HG03066 (cell line): Measurements from ENCODE around the gene MAP3K14.
A peak's percentile ranks its signal among the peaks of the same experiment; 100 is the strongest.
"Not testable (repeated sequence)": the region's sequence is repeated elsewhere in the genome, so short reads cannot be mapped to it uniquely, and the experiment has no call there.

Source experiments
- ATAC-seq: cut with Tn5 transposase; IDR thresholded peaks from one replicate; pipeline ENCODE4 v1.9.1; 2021; ENCODE audit warnings: low read depth; ENCODE audit not compliant: unreplicated experiment

Gene MAP3K14

DNA sequence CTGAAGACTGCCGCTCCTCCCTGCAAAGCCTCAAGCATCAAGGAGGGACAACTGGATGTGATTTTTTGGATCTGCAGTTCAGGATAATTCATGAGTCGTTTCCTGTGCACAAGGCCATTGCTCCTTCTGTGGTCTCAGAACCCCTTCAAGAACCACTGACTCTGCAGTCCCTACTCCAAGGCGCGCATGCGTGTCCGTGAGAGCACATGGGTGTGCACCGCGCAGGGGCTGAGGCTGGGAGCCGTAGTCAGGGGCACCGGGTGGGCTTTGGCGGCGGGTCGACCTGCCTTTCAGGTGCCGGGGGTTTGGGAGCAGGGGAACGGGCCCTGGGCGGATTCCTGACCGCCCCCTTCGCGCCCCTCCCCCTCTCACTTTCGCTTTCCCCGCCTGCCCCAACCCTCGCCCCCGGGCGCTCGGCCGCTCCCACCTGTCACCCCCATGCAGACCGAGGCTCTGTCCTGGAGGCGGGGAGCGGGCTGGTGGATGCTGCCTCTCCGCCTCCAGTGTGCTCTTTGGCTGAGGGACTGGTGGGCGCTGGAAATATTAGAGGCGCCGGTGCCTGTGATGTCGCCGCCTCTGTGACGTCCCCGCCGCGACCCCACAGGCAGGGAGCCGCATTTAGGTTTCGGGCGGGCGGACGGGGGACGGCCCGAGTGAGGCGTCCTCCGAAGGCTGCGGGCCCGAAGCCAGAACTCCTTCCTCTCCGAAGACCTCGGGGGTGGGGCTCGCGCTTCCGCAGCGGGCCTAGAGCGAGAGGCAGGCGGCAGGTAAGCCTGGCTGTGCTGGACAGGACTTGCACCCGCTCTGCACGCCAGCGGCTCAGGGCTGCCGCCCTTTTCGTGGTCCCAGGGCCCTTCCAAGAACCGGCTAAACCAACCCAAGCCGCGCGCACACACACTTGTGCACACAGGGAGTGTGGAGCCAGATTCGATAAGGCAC lies 55.0 kb downstream of the MAP3K14 start, which contains the start of gene SPATA32:
Gene SPATA32 (minus strand): TSS at position 518 of the 939 bp plus-strand sequence. CDS start 78 bp downstream, at position 440.
- no peak for ATAC-seq

DNA sequence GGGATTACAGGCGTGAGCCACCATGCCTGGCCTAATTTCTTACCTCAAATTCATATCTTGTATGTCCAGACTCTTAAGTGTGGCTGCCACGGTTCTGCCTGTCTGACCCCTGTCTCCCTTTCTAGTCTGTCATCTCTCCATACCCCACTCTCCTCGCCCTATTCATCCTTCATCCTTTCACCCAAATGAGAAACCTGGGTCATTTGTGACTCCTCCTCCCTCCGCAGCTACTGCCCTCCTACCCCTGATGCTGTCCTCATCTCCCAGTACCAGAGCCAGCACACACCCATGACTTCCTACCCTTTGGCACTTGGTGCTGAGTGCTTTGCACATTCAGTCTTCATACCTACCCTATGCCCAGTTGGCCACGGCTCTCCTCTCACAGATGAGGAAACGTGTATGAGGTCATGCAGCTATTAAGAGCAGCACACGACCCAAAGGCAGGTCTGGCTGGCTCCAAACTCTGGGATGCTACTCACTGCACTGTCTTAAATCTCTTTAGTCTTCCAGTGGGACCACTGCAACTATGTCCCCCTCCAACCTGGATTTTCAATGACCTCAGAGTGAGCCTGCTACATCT lies 56.5 kb downstream of the MAP3K14 start:
- ATAC-seq: no peak

DNA sequence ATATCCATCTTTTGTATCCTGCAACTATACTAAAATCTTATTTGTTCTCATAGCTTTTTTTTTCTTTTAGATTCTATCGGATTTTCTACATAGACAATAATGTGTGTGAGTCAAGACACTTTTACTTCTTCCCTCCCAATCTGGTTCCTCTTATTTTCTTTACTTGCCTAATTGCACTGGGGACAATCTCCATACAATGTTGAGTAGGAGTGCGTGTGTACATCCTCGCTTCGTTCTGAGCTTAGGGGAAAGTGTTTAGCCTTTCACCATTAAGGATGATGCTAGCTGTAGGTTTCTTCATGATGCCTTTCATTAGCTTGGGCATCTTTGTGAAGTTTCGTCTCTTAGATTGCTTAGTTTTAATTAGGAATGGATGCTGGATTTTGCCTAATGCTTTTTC lies 57.8 kb downstream of the MAP3K14 start:
- no peak for ATAC-seq

DNA sequence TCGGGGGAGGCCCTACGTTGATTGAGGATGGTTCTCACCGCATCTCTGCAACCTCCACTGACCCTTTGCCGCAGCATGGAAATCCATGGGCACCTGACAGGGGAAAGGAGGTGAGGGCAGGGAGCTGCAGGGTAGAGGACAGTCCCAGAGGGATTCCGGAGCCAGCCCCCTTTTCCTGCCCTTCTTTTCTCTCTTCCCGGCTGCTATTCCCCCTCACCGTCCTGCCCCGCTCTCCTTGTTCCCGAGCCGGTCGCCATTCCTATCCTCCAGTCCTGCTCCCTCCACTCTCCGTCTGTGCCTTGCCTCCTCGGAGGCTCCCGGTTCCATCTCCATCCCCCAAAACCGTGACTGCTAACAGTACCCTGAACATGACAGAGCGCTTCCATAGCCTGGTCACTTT lies 59.7 kb downstream of the MAP3K14 start:
- ATAC-seq: no peak

DNA sequence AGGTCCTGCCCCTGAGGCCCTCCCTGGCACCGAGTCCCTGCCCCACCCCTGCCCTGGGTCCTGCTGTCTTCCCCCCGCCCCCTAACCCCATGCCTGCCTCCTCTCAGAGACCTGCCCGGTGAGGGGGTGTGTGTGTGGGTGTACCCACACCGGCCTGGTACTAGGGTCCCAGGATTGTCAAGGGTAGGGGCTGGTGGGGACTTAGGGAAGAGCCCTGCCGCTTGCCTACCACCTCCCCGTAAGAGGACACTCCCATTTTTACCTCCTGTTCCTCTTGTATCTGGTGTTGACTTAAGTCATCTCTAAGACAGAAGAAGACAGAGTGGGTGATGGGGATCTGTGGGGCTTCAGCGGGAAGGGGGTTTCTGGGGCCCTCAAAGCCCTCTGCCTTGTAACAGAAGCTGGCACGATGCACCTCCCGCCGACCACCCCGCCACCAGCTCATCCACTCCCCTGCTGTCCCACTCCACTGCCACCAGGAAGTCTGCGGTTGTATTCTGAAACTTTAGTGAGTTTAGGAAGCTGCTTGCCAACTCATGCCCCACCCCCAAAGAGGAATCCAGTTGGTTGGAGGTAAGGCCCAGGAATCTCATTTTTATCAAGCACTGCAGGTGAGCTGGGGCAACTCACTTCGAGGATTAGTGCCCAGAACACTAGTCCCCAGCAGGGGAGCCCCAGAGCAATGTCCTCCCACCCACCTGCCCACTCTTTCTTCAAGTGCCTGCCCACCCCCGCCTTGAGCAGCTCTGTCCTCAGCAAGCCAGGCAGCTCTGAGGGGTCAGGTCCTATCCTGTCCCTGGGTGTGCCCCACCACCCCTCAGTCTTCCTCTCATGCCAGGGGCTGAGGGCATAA lies 60.5 kb downstream of the MAP3K14 start:
- ATAC-seq: no peak

DNA sequence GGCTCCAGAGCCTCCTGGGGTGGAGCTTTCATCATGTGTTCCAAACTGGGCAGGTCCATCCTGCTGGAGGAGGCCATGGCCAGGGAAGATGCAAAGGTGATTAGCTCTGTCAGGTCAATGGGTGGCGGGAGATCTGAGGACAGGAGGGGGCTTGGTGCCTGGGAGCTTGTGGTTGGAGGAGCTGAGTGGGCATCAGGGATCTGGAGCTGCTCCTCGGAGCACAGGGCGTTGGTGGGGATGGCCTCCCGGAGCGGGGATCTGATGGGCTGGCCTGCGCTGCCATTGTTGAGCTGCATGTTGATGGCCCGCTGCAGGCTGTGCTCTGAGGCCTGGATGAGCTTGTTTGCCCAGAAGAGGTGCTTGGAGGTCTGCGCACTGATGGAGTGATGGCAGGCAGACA lies 61.5 kb downstream of the MAP3K14 start:
- no peak for ATAC-seq

DNA sequence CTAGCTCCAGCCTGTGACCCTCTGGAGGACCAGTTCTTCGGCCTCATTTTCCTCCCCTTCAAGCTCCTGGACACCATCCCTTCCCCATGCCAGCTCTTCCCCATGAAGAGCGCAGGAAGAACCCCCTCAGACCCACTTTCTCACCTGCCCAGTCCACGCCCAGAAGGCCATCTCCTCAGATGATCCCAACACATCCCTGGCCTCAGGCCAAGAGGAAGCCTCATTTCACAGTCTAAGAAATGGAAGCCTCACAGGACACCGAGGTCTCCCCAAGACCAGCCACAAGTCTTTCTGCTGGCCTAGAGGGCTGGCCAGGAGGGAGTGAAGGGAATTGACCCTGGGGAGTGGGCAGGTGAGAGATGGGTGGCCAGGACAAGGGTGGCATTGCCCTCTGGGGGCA lies 62.9 kb downstream of the MAP3K14 start:
- no peak for ATAC-seq

DNA sequence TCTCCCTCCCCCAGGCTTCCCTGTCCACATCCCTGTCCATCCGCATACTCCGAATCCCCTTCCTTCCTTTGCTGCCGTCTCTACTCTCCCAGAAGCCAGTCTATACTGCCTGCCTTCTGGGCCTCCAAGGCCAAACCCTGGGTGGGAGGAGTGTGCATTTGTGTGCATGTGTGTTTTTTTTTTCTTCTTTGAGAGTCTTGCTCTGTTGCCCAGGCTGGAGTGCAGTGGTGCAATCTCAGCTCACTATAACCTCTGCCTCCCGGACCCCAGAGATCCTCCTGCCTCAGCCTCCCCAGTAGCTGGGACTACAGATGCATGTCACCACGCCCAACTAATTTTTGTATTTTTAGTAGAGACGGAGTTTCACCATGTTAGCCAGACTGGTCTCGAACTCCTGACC lies 63.6 kb downstream of the MAP3K14 start:
- ATAC-seq: not testable (repeated sequence)

DNA sequence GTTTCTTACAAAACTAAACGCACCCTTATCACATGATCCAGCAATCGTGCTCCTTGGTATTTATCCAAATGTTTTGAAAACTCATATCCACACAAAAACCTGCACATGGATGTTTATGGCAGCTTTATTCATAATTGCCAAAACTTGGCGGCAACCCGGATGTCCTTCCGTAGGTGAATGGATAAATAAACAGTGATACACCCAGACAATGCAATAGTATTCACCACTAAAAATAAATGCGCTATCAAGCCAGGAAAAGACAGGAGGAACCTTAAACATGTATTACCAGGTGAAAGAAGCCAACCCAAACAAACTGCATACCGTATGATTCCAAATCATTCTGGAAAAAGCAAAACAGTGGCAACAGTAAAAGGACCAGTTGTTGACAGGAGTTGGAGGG lies 64.9 kb downstream of the MAP3K14 start:
- ATAC-seq: no peak

DNA sequence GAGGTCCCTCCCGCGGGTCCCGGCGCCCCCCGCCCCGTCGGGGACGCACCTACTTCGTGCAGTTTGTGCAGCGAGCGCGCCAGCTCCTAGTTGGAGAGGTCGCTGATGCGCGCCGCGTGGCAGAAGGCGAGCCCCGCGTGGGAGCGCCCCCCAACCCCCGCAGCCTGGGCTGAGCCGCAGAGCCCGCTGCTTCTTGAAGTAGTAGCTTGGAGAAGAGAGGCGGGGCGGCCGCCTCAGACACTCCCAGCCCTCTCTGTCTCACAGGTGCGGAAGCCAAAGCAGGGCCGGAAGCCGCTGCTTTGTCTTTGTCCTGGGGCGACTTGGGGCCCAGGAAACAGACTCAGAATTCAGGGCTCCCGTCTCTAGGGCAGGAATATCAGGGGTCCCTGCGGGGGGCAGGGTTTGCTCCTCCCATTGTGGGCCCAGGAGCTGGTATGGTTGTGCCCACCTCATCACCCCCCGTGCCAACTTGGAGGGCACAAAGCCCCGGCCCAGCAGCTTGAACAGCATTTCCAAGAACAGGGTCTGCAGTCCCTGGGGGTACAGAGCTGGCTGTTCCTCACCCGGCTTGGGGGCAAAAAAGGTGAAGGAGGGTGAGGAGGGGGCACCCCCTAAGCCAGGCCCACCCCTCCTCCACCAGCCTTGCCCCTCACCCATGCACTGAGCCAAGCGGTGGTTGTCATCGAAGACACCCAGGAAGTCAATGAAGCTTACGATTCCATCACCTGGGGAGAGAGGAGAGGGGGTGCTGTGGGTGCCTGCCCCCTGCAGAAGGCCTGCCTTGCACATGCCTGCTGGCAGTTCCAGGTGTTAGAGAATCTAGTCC lies 68.5 kb downstream of the MAP3K14 start:
- ATAC-seq: peak; percentile 65

DNA sequence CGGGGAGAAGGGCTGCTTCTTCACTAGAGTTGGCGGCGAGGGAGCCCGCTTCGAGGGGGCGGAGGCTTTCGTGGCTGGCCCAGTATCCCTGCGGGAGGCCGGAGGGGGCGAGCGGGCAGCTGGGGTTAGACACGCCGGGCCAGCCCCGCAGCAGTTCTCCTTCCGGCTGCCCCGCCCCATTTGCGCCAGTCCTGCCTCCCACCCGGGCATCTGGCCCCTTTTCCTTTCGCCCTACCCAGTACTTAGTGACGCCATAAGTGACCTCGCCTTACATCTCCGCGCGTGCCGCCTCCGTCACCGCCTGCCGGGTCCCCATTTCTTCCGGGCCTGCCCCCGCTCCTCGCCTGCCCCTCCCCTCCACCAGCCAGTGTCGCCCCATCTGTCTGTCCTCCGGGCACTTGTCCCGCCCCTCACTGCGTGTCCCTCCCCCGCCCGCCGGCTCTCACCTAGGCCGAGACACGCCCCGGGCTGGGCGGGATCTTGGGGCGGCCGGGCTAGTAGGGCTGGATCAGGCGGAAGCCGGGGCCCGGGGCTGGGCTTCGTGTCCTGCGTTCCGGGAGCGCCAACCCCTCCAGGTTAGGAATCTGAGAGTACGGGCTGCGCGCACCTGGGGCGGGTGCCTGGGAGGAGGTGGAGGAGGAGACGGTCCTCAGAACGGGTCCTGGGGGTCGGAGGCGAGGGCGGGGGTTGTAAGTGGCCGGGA lies 69.2 kb downstream of the MAP3K14 start:
- ATAC-seq: peak; percentile 76

DNA sequence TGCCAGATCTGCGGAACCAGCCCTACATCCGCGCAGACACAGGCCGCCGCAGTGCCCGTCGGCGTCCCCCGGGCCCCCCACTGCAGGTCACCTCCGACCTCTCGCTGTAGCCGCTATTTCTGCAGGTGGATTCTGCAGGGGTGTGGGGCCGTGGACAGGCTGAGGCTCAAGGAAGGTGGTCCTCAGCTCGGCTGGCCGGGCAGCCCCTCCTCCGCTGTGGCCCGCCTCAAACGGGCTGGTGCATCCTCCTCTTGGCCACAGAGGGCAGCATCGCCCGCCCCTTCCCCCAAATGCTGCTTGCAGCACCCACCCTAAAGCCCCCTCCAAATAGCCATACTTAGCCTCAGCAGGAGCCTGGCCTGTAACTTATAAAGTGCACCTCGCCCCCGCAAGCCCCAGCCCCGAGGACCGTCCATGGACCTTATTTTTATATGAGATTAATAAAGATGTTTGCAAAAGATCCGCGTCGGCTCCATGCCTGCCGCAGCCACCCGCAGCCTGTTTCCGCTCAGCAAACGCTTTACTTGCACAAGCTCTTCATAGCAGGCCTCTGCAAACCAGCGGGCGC lies 69.9 kb downstream of the MAP3K14 start:
- no peak for ATAC-seq

DNA sequence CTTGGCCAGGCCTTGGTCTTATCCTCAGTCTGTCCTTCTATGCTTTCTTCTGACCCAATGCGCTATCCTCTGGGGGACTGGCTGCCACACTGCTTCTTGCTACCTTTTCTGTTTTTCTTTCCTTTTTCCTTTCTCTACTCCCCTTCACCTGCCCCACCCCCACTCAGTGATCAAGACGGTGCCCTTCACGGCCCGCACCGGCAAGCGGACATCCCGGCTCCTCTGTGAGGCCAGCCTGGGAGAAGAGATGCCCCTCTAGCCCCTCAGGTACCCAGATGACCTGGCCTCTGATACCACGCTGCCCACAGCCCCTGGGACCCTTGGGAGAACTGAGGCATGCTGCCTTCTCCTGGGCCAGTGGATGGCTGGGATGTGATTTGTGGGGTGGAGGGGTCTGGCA lies 70.5 kb downstream of the MAP3K14 start:
- ATAC-seq: no peak

DNA sequence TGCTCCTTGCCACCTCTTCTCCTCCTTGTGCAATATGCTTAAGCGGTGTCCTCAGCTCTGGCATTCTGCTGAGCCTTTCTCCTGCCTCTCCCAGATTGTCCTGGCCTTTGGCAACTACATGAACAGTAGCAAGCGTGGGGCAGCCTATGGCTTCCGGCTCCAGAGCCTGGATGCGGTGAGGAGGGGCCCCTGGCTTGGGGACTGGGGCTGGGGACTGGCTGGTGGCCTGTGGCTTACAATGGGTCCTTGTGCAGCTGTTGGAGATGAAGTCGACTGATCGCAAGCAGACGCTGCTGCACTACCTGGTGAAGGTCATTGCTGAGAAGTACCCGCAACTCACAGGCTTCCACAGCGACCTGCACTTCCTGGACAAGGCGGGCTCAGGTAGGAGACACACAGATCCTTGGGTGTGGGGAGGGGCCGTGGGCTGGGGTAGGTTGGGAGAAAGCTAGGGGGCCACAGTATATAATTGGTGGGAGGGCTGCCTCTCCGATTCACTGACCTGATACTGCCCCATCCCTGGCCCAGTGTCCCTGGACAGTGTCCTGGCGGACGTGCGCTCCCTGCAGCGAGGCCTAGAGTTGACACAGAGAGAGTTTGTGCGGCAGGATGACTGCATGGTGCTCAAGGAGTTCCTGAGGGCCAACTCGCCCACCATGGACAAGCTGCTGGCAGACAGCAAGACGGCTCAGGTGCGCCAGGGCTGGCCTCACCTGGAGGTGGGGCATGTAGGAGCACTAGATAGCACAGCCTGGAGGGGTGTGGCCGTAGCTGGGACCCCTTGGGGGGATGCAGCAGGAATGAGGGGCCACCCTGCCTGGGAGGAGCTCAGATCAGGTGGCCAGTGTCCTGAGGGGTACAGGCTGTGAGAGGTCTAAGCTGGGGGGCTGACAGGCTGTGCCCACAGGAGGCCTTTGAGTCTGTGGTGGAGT lies 71.8 kb downstream of the MAP3K14 start:
- no peak for ATAC-seq

DNA sequence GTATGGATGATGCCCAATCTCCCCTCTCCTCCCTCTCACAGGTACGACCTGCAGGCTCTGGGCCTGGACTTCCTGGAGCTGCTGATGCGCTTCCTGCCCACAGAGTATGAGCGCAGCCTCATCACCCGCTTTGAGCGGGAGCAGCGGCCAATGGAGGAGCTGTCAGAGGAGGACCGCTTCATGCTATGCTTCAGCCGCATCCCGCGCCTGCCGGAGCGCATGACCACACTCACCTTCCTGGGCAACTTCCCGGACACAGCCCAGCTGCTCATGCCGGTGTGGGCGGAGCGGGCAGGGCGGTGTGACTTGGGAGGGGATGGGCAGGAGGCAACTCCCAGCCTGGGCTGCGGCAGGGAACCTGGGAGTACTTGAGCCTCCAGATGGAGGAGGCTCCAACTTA lies 73.1 kb downstream of the MAP3K14 start:
- ATAC-seq: no peak

DNA sequence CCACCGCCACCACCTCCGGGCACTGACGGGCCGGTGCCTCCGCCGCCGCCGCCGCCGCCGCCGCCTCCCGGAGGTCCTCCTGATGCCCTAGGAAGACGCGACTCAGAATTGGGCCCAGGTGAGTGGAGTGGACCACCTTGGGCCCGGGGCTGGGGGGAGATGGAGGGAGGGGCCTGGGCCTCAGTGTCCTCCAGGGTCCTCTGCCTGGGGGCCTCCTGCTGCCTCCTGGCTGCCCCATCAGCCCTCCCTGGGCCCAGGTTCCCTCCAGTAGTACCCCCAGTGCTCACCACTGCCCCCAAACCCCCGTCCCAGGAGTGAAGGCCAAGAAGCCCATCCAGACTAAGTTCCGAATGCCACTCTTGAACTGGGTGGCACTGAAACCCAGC lies 74.8 kb downstream of the MAP3K14 start:
- ATAC-seq: no peak

DNA sequence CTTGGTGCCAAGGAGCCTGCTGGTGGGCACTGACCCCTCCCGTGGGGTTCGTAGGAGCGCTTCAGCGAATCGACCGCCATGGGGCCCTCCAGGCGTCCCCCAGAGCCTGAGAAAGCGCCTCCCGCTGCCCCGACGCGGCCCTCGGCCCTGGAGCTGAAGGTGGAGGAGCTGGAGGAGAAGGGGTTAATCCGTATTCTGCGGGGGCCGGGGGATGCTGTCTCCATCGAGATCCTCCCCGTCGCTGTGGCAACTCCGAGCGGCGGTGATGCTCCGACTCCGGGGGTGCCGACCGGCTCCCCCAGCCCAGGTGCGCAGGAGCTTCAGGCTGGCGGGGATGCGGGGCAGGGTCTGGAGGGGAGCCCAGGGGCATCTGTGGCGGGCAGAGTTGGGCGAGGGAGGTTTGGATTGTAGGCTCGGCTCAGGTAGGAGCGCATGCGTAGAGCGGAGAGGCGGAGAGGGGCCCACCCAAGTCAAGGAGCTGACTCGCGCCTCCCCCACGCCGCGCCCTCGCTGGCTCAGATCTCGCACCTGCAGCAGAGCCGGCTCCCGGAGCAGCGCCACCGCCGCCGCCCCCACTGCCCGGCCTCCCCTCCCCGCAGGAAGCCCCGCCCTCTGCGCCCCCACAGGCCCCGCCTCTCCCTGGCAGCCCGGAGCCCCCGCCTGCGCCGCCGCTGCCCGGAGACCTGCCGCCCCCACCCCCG lies 75.3 kb downstream of the MAP3K14 start:
- no peak for ATAC-seq

DNA sequence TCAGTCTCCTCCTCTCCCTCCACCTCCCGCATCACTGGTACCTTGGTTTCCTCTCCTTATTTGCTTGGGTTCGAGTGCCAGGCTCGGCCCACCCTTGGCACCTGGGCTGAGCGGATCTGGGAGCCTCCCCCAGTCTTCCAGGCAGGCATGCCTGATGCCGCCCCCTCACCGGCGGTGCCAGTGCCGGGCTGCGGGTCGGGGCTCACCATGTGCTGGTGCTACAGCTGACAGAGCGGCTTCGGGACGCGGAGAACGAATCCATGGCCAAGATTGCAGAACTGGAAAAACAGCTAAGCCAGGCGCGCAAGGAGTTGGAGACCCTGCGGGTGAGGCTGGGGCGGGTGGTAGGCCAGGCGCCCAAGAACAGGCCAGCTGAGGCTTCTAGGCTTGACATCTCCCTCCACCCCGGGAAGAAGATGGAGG lies 75.9 kb downstream of the MAP3K14 start:
- no peak for ATAC-seq
